ENCODE data around the gene HS6ST1. TPM values are rescaled to one million over a fixed set of nuclear protein-coding genes. Genes with fewer than 3 reads are reported as not detected.

Gene HS6ST1
- total and polyA plus RNA-seq, 10 donors, result 7.2 to 99.5 (median 57.0) TPM

GRCh38 chr2:128304715-128305554 is 13.7 kb downstream of the HS6ST1 start:
- peak; percentile 73 for DNase-seq
- no peaks in the 10 kb centered on the region for H3K27me3 ChIP-seq (replicated peaks in 1 of 7)
- no peak for TF ChIP-seq CTCF (IDR thresholded peaks at IDR 0.05 in 8 of 11, conservative IDR thresholded peaks at IDR 0.05 in 3 of 11)
- TF ChIP-seq POLR2AphosphoS5 (IDR thresholded peaks at IDR 0.05), result peak in 1 of 3 donors; percentile 16
- WGBS, 5 donors, result 52 to 69% (median 58%) methylated on average over 6 to 11 of the region's 11 CpGs
- peaks cover 28 to 100% (median 86%) of the 10 kb centered on the region in 6 donors for H3K4me1 ChIP-seq
- intact Hi-C loops (cut with DNase I; ENCODE audit: low total_unique reads), result no loop called here
- no peak overlapping the region for H3K4me3 ChIP-seq
- H3K27ac ChIP-seq, result peak overlapping the region in 7 of 8 donors; percentile 17 to 78 (median 51)
- no peaks in the 10 kb centered on the region for H3K9me3 ChIP-seq
- H3K36me3 ChIP-seq, result peaks cover 0 to 21% (median 0%) of the 10 kb centered on the region in 6 donors

GRCh38 chr2:128304330-128304714 is 14.3 kb downstream of the HS6ST1 start:
- peaks cover 24 to 100% (median 82%) of the 10 kb centered on the region in 6 donors for H3K4me1 ChIP-seq
- TF ChIP-seq CTCF (IDR thresholded peaks at IDR 0.05 in 8 of 11, conservative IDR thresholded peaks at IDR 0.05 in 3 of 11) (no peak), POLR2A (IDR thresholded peaks at IDR 0.05) (no peak), POLR2AphosphoS5 (IDR thresholded peaks at IDR 0.05) (no peak)
- H3K9me3 ChIP-seq, result no peaks in the 10 kb centered on the region
- peaks cover 0 to 20% (median 0%) of the 10 kb centered on the region in 6 donors for H3K36me3 ChIP-seq
- H3K27me3 ChIP-seq (replicated peaks in 1 of 7), result no peaks in the 10 kb centered on the region
- intact Hi-C loops (cut with DNase I; ENCODE audit: low total_unique reads), result no loop called here
- H3K27ac ChIP-seq, result peak overlapping the region in 3 of 8 donors; percentile 1 to 75 (median 65)
- peak; percentile 70 for DNase-seq
- no peak overlapping the region for H3K4me3 ChIP-seq
- 65 to 89% (median 85%) methylated on average over 3 to 5 of the region's 5 CpGs for WGBS, 5 donors

GRCh38 chr2:128303911-128304310 is 14.8 kb downstream of the HS6ST1 start:
- peaks cover 20 to 100% (median 80%) of the 10 kb centered on the region in 6 donors for H3K4me1 ChIP-seq

More at GRCh38 chr2:128303911-128304310, 14.8 kb downstream of the HS6ST1 start:
- Histone ChIP-seq H3K9me3 (no peaks in the 10 kb centered on the region), H3K27ac (peak overlapping the region in 2 of 8 donors; percentile 65 to 75), H3K4me3 (no peak overlapping the region), H3K36me3 (peaks cover 0 to 16% (median 0%) of the 10 kb centered on the region in 6 donors), H3K27me3 (replicated peaks in 1 of 7) (no peaks in the 10 kb centered on the region)
- no peak for DNase-seq
- TF ChIP-seq CTCF (IDR thresholded peaks at IDR 0.05 in 8 of 11, conservative IDR thresholded peaks at IDR 0.05 in 3 of 11) (no peak), POLR2A (IDR thresholded peaks at IDR 0.05) (no peak), POLR2AphosphoS5 (IDR thresholded peaks at IDR 0.05) (no peak)
- 90 to 96% (median 91%) methylated on average over 8 of the region's 8 CpGs for WGBS, 5 donors
- intact Hi-C loops (cut with DNase I; ENCODE audit: low total_unique reads), result no loop called here

Data from spleen (tissue), 11 donors.